ENCODE results near the gene TMEM98.
"Not testable (repeated sequence)": the region's sequence is repeated elsewhere in the genome, so short reads cannot be mapped to it uniquely, and the experiment has no call there.

The TMEM98 gene

GRCh38 chr17:32943206-32943605 lies 15.3 kb downstream of the TMEM98 start:
- DNase-seq (ENCODE audit: low spot score) = no peak

GRCh38 chr17:32943647-32944191 lies 15.8 kb downstream of the TMEM98 start:
- DNase-seq (ENCODE audit: low spot score) = no peak

- no peak for DNase-seq (ENCODE audit: low spot score)
Measured at GRCh38 chr17:32944248-32945020, 16.5 kb downstream of the TMEM98 start.

DNA sequence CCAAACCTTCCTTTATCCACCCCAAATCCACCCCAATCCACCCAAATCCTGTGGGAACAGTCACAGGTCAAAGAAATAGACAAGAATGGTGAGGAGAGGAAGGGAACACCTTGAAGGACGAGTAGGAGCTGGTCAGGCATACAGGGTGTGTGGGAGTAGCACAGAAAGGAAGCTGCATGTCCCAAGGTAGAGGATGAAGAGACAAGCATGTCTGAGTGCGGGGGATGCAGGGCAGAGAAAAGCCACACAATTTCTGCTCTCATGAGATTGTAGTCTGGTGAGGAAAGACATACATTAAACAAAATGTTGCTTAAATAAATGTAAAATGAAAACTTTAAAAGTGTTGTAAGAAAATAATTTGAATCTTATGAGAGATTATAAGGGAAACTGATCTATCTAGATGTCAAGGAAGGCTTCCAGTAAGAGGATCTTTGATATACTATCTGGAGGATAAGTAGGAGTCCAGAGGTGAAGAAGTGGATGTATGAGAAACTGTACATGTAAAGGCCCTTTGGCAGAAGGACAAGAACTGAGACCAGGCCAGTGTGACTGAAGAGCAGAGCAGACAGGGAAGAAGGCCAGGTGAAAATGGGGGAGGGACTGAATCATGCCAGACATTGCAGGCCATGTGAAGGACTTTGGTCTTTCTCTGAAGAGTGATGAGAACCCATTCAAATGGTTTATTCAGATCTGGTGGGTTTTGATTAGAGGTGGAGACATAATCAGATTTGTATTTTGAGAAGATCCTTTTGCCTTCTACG lies 18.6 kb downstream of the TMEM98 start:
- no peak for DNase-seq (ENCODE audit: low spot score)

DNA sequence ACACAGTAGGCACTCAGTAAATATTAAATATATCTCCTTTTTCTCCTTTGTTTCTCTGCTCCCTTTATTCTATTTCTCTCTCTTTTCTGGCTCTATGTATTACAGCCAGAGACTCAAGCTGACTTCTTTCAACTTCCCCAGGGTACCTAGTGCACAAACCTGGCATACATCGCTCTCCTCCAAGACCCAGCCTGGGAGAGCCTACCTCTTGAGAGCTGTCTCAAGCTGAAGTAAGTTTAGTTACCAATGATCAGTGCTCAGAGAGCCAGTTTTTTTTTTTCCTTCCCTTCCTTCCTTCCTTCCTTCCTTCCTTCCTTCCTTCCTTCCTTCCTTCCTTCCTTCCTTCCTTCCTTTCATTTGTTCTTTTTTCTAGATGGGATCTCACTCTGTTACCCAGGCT lies 19.8 kb downstream of the TMEM98 start:
- DNase-seq (ENCODE audit: low spot score) = no peak

DNA sequence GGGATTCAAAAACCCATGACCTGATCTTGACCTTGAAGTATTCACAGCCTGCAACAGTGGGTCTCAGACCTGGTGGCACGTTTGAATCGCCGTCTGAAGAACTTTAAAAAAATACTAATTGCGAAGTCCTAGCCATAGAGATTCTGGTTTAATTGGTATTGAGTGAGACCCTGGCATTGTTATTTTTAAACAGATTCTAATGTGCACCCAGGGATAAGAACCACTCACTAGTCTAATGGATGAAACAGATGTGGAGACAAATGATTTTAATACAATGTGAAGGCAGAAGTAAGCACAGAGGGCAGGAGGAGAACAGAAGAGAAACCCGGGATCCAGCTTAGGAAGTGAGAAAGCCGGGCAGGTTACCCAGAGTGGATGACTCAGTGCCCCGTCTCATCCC lies 21.2 kb downstream of the TMEM98 start:
- no peak for DNase-seq (ENCODE audit: low spot score)

GRCh38 chr17:32952491-32952890 lies 24.5 kb downstream of the TMEM98 start:
- not testable (repeated sequence) for DNase-seq (ENCODE audit: low spot score)

GRCh38 chr17:32953045-32953444 lies 25.1 kb downstream of the TMEM98 start:
- DNase-seq (ENCODE audit: low spot score) = no peak

DNA sequence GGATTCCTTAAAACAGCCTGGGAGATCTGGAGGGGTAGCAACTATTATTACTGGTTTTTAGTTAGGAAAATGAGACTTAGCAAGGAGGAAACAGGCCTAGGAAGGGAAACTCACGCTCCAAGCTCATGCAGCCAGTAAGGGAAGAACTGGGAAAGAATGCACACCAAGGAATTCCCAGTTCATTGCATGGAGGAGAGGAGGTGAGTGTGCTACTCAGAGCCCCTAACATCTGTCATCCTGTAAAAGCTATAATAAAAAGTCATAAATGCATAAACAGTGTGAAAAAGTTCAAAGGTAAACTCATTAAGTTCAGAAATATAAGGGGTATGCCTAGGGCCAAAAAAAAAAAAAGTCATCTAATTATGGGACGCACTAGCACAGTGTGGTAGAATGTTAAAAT lies 25.9 kb downstream of the TMEM98 start:
- no peak for DNase-seq (ENCODE audit: low spot score)

DNA sequence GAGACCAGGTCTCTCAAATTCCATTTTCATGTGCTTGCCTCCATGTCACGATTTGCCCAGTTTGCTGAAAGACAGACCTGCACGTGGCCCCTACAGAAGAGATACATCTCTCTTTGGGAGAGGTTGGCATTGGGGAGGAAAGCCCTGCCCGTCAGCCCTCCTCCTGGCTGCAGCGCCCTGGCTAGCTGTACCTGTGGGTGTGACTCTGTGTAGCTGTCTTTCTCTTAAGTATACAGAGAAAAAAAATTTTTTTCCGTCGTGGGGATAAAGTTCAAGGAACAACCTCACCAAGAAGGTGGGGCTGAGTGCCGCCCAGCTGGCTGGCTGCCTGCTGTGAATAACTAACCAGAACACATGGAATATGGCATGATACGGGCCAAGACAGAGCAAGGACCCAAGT lies 26.5 kb downstream of the TMEM98 start:
- DNase-seq (ENCODE audit: low spot score) = no peak

GRCh38 chr17:32955155-32955554 lies 27.2 kb downstream of the TMEM98 start:
- DNase-seq (ENCODE audit: low spot score) = no peak

DNA sequence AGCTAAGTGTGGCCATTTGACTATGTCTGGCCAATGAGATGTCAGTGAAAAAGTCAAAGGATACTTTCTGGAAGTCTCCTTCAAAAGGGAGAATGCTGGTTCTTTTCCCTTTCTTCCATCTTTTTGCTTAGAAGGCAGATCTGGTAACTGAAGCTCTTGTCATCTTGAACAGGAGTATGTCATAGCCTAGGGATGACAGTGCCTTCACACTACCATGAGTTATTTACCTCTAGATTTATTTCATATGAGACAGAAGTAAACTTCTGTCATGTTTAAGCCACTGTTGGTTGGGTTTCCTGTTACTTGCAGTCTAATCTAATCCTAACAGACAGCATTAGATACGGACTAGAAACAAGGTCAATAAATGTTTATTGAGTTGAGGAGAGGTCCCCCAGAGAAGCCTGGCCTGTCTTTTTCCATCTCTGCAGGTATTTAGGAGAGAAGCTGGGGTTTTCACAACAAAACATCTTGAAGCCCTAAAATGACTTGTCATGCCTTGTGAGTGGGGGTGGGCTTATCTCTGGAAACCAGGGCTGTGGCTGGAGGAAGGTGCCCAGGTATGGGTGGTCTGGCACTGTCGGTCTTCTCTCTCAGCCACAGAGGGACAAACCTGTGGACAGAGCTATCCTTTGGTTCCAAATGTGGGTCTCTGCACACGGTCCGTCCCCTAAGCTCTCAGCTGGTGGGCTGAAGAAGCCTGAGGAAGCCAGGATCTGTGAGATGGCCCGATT lies 28.5 kb downstream of the TMEM98 start:
- no peak for DNase-seq (ENCODE audit: low spot score)

- no peak for DNase-seq (ENCODE audit: low spot score)
Measured at GRCh38 chr17:32958418-32958817, 30.5 kb downstream of the TMEM98 start.

DNA sequence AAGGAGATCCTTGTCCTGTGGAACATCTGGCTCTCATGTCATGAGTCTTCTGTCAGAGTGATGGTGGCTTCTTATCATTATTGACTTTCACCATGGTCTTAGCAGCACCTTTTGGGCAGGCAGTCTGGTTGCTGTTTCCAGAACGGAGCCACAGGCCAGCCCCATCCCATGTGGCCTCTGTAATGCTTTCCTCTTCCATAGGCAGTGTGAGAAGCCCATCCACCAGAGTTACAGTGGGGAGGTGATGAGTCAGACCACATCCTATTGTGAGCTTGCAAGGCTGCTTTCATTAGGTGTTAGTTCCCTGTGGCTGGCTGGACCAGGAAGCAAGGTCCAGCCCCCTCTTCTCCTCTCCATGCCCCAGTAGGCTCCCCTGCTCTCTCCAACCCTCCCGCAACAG lies 32.9 kb downstream of the TMEM98 start:
- peak; percentile 60 for DNase-seq (ENCODE audit: low spot score)

DNA sequence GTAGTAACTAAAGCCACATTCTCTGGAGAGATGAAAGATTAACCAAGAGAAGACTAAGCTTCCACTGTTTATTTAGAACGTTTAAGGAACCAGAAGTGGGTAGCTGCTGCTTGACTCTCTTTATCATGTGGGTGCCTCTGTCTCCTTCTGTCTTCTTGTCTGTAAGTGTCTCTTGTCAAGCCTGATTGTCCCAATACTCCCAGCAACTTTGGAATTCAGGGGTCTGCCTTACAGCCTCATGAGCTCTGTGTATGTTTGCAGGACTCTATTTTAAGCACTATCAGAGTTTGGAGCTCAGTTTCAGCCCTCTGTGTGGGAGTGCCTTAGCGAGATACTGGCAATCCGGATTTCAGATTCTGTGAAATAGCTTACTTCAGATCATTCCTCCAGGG lies 34.4 kb downstream of the TMEM98 start:
- DNase-seq (ENCODE audit: low spot score) = no peak

GRCh38 chr17:32964541-32964940 lies 36.6 kb downstream of the TMEM98 start:
- no peak for DNase-seq (ENCODE audit: low spot score)

GRCh38 chr17:32969231-32969630 lies 41.3 kb downstream of the TMEM98 start:
- not testable (repeated sequence) for DNase-seq (ENCODE audit: low spot score)

DNA sequence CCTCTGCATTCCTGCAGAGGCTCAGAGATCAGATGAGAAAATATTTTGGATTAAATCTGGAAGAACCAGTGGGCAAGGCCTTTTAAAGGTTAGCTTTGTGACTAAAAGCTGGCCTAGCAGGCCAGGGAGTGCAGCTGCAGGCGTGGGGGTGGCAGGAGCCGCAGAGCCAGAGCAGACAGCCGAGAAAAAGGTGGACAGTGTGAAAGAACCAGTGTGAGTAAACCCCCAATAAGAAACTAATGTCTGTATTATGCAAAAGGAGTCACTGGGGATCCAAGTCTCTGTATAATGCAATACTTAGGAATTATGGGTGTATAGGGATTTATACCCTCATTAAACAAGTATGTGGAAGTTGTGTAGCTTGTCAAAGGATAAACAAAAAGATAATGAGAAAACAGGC lies 42.3 kb downstream of the TMEM98 start:
- no peak for DNase-seq (ENCODE audit: low spot score)

- DNase-seq (ENCODE audit: low spot score) = no peak
Measured at GRCh38 chr17:32971171-32971570, 43.2 kb downstream of the TMEM98 start.

GRCh38 chr17:32976131-32976530 lies 48.2 kb downstream of the TMEM98 start:
- no peak for DNase-seq (ENCODE audit: low spot score)

DNA sequence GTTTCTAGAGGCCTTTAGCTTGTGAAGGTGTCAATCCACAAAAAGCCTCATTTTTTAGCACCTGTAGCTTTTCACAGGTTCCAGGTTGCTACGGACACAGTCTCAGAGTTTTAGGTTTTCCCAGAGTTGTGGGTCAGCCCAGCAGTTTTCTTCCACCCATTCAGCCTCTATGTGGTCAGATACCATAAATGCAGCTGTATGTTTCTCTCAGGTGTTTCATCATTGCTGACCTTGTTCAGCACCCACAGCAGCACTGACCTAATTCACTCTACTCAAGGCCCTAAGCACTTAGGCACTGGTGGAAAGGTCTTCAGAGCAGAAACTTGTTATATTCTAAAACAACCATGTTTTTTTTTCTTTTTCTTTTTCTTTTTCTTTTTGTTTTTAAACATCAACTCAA lies 48.7 kb downstream of the TMEM98 start:
- no peak for DNase-seq (ENCODE audit: low spot score)

GRCh38 chr17:32980230-32980629 lies 52.3 kb downstream of the TMEM98 start:
- no peak for DNase-seq (ENCODE audit: low spot score)

DNA sequence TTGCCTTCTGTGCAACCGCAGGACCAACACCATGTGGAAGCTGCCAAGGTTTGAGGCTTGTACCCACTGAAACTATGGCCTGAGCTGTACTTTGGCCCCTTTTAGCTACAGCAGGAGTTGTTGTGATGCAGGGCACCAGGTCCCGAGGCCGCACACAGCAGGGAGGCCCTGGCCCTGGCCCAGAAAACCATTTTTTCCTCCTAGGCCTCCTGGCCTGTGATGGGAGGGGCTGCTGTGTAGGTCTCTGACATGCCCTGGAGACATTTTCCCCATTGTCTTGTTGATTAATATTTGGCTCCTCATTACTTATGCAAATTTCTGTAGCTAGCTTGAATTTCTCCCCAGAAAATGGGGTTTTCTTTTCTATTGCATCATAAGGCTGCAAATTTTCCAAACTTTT lies 53.7 kb downstream of the TMEM98 start:
- DNase-seq (ENCODE audit: low spot score) = not testable (repeated sequence)
